Measurements from ENCODE around the gene CIAPIN1.

The CIAPIN1 gene

DNA sequence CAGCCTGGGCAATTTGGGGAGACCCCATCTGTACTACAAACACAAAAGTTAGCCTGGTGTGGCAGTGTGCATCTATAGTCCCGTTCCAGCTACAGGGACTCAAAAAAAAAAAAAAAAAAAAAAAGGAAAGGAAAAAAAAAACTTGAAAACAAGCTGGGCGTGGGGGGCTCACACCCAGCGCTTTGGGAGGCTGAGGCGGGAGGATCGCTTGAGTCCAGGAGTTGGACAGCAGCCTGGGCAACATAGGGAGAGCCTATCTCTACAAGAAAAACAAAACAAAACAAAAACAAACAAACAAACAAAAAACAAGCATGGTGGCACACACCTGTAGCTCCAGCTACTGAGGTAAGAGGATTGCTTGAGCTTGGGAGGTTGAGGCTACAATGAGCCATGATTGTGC, 55.5 kb downstream of the CIAPIN1 start:
- in situ Hi-C loops (cut with MboI; ENCODE audit: low sequenced_read_pairs, unreplicated experiment), result no loop called here
- DNase-seq (ENCODE audit: low spot score), result no peak
- no peak for TF ChIP-seq CTCF (IDR thresholded peaks at IDR 0.05; ENCODE audit: borderline replicate concordance, control extremely low read depth, extremely low read depth, insufficient read depth, missing control alignments)

DNA sequence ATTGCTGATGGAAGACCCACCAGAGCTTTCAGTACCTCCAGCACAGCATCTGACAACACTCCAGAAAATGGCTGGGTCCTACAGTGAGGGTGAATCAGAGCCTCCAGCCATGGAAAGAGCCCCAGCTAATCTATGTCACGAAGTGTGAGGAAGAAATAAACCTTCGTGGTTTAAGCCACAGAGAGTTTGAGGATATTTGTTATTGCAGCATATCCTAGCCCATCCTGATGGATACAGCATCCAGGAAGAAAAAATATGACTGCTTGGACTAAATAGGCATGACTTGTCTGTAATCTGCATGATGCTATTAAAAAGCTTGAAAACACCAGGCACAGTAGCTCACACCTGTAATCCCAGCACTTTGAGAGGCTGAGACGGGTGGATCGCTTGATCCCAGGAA, 55.9 kb downstream of the CIAPIN1 start:
- in situ Hi-C loops (cut with MboI; ENCODE audit: low sequenced_read_pairs, unreplicated experiment), result no loop called here
- no peak for TF ChIP-seq CTCF (IDR thresholded peaks at IDR 0.05; ENCODE audit: borderline replicate concordance, control extremely low read depth, extremely low read depth, insufficient read depth, missing control alignments)
- no peak for DNase-seq (ENCODE audit: low spot score)

GRCh38 chr16:57390636-57391295, 56.4 kb downstream of the CIAPIN1 start:
- TF ChIP-seq CTCF (IDR thresholded peaks at IDR 0.05; ENCODE audit: borderline replicate concordance, control extremely low read depth, extremely low read depth, insufficient read depth, missing control alignments), result no peak
- in situ Hi-C loops (cut with MboI; ENCODE audit: low sequenced_read_pairs, unreplicated experiment), result no loop called here
- DNase-seq (ENCODE audit: low spot score), result no peak

- DNase-seq (ENCODE audit: low spot score), result no peak
- no peak for TF ChIP-seq CTCF (IDR thresholded peaks at IDR 0.05; ENCODE audit: borderline replicate concordance, control extremely low read depth, extremely low read depth, insufficient read depth, missing control alignments)
- in situ Hi-C loops (cut with MboI; ENCODE audit: low sequenced_read_pairs, unreplicated experiment), result no loop called here
These were observed 58.1 kb downstream of the CIAPIN1 start for GRCh38 chr16:57389087-57389468.

- no peak for DNase-seq (ENCODE audit: low spot score)
- in situ Hi-C loops (cut with MboI; ENCODE audit: low sequenced_read_pairs, unreplicated experiment), result no loop called here
- no peak for TF ChIP-seq CTCF (IDR thresholded peaks at IDR 0.05; ENCODE audit: borderline replicate concordance, control extremely low read depth, extremely low read depth, insufficient read depth, missing control alignments)
These were observed 58.7 kb downstream of the CIAPIN1 start for GRCh38 chr16:57388359-57389086.

DNA sequence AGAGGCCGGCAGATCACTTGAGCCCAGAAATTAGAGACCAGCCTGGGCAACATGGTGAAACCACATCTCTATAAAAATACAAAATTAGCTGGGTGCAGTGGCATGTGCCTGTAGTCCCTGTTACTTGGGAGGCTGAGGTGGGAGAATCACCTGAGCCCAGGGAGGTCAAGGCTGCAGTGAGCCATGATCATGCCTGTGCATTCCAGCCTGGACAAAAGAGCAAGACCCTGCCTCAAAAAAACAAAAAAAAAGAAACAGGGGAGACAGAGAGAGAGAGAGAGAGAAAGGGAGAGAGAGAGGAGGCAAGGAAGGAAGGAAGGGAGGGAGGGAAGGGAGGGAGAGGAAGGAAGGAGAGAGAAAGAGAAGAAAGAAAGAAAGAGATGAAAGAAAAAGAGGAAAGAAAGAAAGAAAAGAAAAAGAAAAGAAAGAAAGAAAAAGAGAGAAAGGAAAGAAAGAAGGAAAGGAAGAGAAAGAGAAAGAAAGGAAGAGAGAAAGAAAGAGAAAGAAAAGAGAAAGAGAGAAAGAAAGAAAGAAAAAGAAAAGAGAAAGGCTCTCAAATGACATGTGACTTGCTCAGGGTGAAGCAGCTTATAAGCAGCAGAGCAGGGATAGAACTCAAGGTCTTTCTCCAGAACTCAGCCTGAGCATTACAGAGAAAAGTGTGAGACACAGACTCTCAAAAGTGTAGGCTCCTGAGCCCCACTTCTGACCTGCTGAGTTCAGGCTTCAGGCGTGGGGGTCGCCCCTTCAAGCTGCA, 59.4 kb downstream of the CIAPIN1 start:
- in situ Hi-C loops (cut with MboI; ENCODE audit: low sequenced_read_pairs, unreplicated experiment), result no loop called here
- TF ChIP-seq CTCF (IDR thresholded peaks at IDR 0.05; ENCODE audit: borderline replicate concordance, control extremely low read depth, extremely low read depth, insufficient read depth, missing control alignments), result no peak
- no peak for DNase-seq (ENCODE audit: low spot score)

Measured in GM13976 (cell line).